GM21367 (cell line): ENCODE results near the gene FREM1.

Source experiments
- ATAC-seq: cut with Tn5 transposase; IDR thresholded peaks from one replicate; pipeline ENCODE4 v1.9.1; 2021; ENCODE audit not compliant: unreplicated experiment

FREM1 gene

GRCh38 chr9:14909601-14909960 lies 647 bp downstream of the FREM1 start:
- ATAC-seq: no peak

- no peak for ATAC-seq
These were observed 1.0 kb downstream of the FREM1 start for GRCh38 chr9:14909181-14909580.

GRCh38 chr9:14908295-14909180 lies 1.7 kb downstream of the FREM1 start:
- ATAC-seq: no peak

- no peak for ATAC-seq
These were observed 2.5 kb downstream of the FREM1 start for GRCh38 chr9:14907696-14908095.

GRCh38 chr9:14907360-14907685 lies 2.9 kb downstream of the FREM1 start:
- no peak for ATAC-seq

GRCh38 chr9:14906644-14907359 lies 3.4 kb downstream of the FREM1 start:
- no peak for ATAC-seq

GRCh38 chr9:14906000-14906399 lies 4.2 kb downstream of the FREM1 start:
- ATAC-seq: no peak

GRCh38 chr9:14903040-14903439 lies 7.2 kb downstream of the FREM1 start:
- no peak for ATAC-seq

GRCh38 chr9:14902561-14902960 lies 7.7 kb downstream of the FREM1 start:
- no peak for ATAC-seq

- no peak for ATAC-seq
These were observed 10.4 kb downstream of the FREM1 start for GRCh38 chr9:14899815-14900193.

GRCh38 chr9:14899042-14899814 lies 11.0 kb downstream of the FREM1 start:
- no peak for ATAC-seq

GRCh38 chr9:14895806-14896205 lies 14.4 kb downstream of the FREM1 start:
- no peak for ATAC-seq

GRCh38 chr9:14893280-14893679 lies 16.9 kb downstream of the FREM1 start:
- no peak for ATAC-seq

- ATAC-seq: no peak
These were observed 18.9 kb downstream of the FREM1 start for GRCh38 chr9:14891332-14891731.

GRCh38 chr9:14889451-14889850 lies 20.8 kb downstream of the FREM1 start:
- ATAC-seq: no peak

GRCh38 chr9:14888875-14889274 lies 21.4 kb downstream of the FREM1 start:
- no peak for ATAC-seq

GRCh38 chr9:14888272-14888671 lies 22.0 kb downstream of the FREM1 start:
- no peak for ATAC-seq

- ATAC-seq: no peak
These were observed 23.1 kb downstream of the FREM1 start for GRCh38 chr9:14887149-14887548.

- no peak for ATAC-seq
These were observed 26.8 kb downstream of the FREM1 start for GRCh38 chr9:14883310-14883944.

GRCh38 chr9:14882090-14882489 lies 28.1 kb downstream of the FREM1 start:
- ATAC-seq: no peak

- ATAC-seq: no peak
These were observed 29.2 kb downstream of the FREM1 start for GRCh38 chr9:14881006-14881405.
